Measurements from ENCODE around the gene NUMBL.

DNA sequence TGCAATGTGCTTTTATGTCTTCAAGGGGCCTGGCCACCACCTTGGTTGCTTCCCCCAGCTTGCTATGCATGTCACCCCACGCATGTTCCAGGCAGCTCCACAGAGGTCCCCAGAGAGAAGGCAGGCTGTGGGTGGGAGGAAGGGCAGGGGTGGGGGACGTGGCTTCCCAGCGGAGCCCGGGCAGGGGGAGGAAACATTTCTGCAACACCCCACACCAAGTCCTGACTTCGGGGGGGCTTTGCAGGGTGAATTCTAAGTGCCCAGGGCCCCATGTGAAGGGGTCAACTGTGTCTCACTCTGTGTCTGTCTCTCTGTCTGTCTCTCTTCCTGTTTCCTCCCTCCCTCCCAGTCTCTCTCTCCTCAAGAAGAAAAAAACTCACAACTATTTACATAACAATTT lies 49.7 kb downstream of the NUMBL start:
- TF ChIP-seq, protein P1, sequence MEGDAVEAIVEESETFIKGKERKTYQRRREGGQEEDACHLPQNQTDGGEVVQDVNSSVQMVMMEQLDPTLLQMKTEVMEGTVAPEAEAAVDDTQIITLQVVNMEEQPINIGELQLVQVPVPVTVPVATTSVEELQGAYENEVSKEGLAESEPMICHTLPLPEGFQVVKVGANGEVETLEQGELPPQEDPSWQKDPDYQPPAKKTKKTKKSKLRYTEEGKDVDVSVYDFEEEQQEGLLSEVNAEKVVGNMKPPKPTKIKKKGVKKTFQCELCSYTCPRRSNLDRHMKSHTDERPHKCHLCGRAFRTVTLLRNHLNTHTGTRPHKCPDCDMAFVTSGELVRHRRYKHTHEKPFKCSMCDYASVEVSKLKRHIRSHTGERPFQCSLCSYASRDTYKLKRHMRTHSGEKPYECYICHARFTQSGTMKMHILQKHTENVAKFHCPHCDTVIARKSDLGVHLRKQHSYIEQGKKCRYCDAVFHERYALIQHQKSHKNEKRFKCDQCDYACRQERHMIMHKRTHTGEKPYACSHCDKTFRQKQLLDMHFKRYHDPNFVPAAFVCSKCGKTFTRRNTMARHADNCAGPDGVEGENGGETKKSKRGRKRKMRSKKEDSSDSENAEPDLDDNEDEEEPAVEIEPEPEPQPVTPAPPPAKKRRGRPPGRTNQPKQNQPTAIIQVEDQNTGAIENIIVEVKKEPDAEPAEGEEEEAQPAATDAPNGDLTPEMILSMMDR (IDR thresholded peaks at IDR 0.05), result no peak
- TF ChIP-seq, protein P2, sequence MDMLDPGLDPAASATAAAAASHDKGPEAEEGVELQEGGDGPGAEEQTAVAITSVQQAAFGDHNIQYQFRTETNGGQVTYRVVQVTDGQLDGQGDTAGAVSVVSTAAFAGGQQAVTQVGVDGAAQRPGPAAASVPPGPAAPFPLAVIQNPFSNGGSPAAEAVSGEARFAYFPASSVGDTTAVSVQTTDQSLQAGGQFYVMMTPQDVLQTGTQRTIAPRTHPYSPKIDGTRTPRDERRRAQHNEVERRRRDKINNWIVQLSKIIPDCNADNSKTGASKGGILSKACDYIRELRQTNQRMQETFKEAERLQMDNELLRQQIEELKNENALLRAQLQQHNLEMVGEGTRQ (IDR thresholded peaks at IDR 0.05), result no peak
- TF ChIP-seq, protein P3, sequence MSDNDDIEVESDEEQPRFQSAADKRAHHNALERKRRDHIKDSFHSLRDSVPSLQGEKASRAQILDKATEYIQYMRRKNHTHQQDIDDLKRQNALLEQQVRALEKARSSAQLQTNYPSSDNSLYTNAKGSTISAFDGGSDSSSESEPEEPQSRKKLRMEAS (IDR thresholded peaks at IDR 0.05), result no peak

Measured in A549 (cell line).